Suprapubic skin (tissue), 3 donors: ENCODE results near the gene LUC7L.

Experiments
- POLR2A ChIP-seq, 2 donors: fragments of 450-650 bp; IDR thresholded peaks; one replicate each; pipeline ENCODE4 v1.6.1; 2017; ENCODE audit warnings: antibody characterized with exemption in 2 of 2, mild to moderate bottlenecking in 2 of 2, moderate library complexity in 2 of 2
- TF ChIP-seq, protein P1 (sequence below), 2 donors: fragments of 200-600 bp in 1 of 2; fragments of 450-650 bp in 1 of 2; sonication (generic) in 1 of 2; IDR thresholded peaks; one replicate each; pipeline ENCODE4 v1.5.1; 2016 to 2019; ENCODE audit warnings: antibody characterized with exemption in 2 of 2, mild to moderate bottlenecking in 1 of 2, moderate library complexity in 1 of 2

DNA sequence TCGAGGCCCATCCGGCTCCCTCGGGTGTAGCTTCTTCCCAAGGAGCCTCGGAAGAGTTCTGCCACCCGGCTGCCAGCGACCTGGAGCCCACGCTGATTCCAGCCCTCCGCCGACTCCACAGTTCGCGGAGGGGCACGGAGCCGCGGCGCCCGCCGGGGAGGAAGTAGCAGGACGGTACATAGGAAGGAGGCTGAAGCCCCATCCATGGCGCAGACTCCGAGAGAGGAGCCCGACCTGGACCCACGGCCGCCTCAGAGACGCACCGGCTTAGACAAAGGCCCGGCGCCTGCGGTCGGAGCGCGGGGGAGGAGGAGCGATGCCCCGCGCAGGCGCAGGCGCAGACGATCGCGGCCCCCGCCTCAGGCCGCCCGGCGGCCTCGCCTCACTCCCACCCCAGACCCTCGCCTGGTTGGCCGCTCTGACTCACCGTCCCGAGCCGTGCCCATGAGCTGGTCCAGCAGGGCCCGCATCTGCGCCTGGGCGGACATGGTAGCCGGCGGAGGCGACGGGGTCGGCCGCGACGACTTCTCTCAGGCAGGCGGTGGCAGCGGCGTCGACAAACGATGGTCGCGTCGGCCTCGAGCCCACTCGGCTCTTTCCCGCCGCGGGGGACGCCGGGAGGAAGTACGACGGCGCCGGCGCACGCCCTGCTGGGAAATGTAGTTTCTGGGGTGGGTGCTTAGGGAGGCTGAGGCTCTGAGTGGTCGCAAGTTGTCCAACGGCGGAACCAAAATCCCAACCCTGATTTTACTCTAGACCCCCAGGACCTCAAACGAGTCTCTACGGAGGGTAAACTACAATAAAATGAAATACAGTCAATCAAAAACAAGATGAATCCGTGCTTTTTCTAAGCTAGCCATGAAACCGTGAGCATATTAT lies at the start of gene LUC7L:
- TF ChIP-seq, protein P1, sequence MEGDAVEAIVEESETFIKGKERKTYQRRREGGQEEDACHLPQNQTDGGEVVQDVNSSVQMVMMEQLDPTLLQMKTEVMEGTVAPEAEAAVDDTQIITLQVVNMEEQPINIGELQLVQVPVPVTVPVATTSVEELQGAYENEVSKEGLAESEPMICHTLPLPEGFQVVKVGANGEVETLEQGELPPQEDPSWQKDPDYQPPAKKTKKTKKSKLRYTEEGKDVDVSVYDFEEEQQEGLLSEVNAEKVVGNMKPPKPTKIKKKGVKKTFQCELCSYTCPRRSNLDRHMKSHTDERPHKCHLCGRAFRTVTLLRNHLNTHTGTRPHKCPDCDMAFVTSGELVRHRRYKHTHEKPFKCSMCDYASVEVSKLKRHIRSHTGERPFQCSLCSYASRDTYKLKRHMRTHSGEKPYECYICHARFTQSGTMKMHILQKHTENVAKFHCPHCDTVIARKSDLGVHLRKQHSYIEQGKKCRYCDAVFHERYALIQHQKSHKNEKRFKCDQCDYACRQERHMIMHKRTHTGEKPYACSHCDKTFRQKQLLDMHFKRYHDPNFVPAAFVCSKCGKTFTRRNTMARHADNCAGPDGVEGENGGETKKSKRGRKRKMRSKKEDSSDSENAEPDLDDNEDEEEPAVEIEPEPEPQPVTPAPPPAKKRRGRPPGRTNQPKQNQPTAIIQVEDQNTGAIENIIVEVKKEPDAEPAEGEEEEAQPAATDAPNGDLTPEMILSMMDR (IDR thresholded peaks at IDR 0.05): no peak
- TF ChIP-seq POLR2A (IDR thresholded peaks at IDR 0.05): peak; percentile 71 to 96
